ENCODE data around the gene NPHS2.

The NPHS2 gene

GRCh38 chr1:179575497-179576314, at the start of gene NPHS2:
Gene NPHS2 (minus strand): TSS chr1:179575948. CDS start chr1:179575864, 84 bp downstream.
- Histone ChIP-seq H3K9ac (ENCODE audit: low read depth, low read length, poor library complexity, severe bottlenecking) (no peak within 1 kb of the TSS), H4K20me1 (ENCODE audit: insufficient read depth, low read length, poor library complexity, severe bottlenecking) (no peaks in the 10 kb centered on the region), H3K27me3 (ENCODE audit: insufficient read depth, low read length, poor library complexity, severe bottlenecking) (no peaks in the 10 kb centered on the region), H2AFZ (ENCODE audit: low read length) (no peak within 1 kb of the TSS), H3K79me2 (ENCODE audit: insufficient read depth, low read length) (no peaks in the 10 kb centered on the region), H3K4me3 (ENCODE audit: low read length, poor library complexity, severe bottlenecking) (no peak within 1 kb of the TSS), H3K4me1 (ENCODE audit: insufficient read depth, low read length, poor library complexity, severe bottlenecking) (no peaks in the 10 kb centered on the region), H3K9me3 (ENCODE audit: insufficient read depth, low read depth, low read length) (no peaks in the 10 kb centered on the region), H3K4me2 (ENCODE audit: low read depth, low read length, poor library complexity, severe bottlenecking) (no peak within 1 kb of the TSS), H3K9me2 (replicated peaks; ENCODE audit: low read depth, low read length) (no peaks in the 10 kb centered on the region; the same call in 1 of the 2 replicates), H3F3A (ENCODE audit: low read depth) (no peaks in the 10 kb centered on the region), H3K36me3 (ENCODE audit: insufficient read depth, low read length) (no peaks in the 10 kb centered on the region)
- no peak for TF ChIP-seq CTCF (conservative IDR thresholded peaks at IDR 0.05; ENCODE audit: low read length)

GRCh38 chr1:179612361-179612760, 36.6 kb upstream of the NPHS2 start:
- H4K20me1 ChIP-seq (ENCODE audit: insufficient read depth, low read length, poor library complexity, severe bottlenecking), result no peaks in the 10 kb centered on the region
- no peaks in the 10 kb centered on the region for H3K36me3 ChIP-seq (ENCODE audit: insufficient read depth, low read length)
- H3K79me2 ChIP-seq (ENCODE audit: insufficient read depth, low read length), result no peaks in the 10 kb centered on the region
- H3K9ac ChIP-seq (ENCODE audit: low read depth, low read length, poor library complexity, severe bottlenecking), result no peak overlapping the region
- TF ChIP-seq CTCF (conservative IDR thresholded peaks at IDR 0.05; ENCODE audit: low read length) (no peak), EZH2phosphoT487 (IDR thresholded peaks at IDR 0.05; ENCODE audit: borderline replicate concordance) (no peak)
- H3K9me2 ChIP-seq (replicated peaks; ENCODE audit: low read depth, low read length), result no peaks in the 10 kb centered on the region
- H3F3A ChIP-seq (ENCODE audit: low read depth), result no peaks in the 10 kb centered on the region
- no peaks in the 10 kb centered on the region for H3K9me3 ChIP-seq (ENCODE audit: insufficient read depth, low read depth, low read length)
- H3K27me3 ChIP-seq (ENCODE audit: insufficient read depth, low read length, poor library complexity, severe bottlenecking), result no peaks in the 10 kb centered on the region
- no peak overlapping the region for H2AFZ ChIP-seq (ENCODE audit: low read length)
- H3K4me3 ChIP-seq (ENCODE audit: low read length, poor library complexity, severe bottlenecking), result no peak overlapping the region
- H3K4me1 ChIP-seq (ENCODE audit: insufficient read depth, low read length, poor library complexity, severe bottlenecking), result no peaks in the 10 kb centered on the region
- H3K4me2 ChIP-seq (ENCODE audit: low read depth, low read length, poor library complexity, severe bottlenecking), result no peak overlapping the region

- no peaks in the 10 kb centered on the region for H3K36me3 ChIP-seq (ENCODE audit: insufficient read depth, low read length)
- H3K79me2 ChIP-seq (ENCODE audit: insufficient read depth, low read length), result no peaks in the 10 kb centered on the region
- no peaks in the 10 kb centered on the region for H3F3A ChIP-seq (ENCODE audit: low read depth)
- no peaks in the 10 kb centered on the region for H3K4me1 ChIP-seq (ENCODE audit: insufficient read depth, low read length, poor library complexity, severe bottlenecking)
- no peak overlapping the region for H3K4me3 ChIP-seq (ENCODE audit: low read length, poor library complexity, severe bottlenecking)
- H3K4me2 ChIP-seq (ENCODE audit: low read depth, low read length, poor library complexity, severe bottlenecking), result no peak overlapping the region
- no peak overlapping the region for H2AFZ ChIP-seq (ENCODE audit: low read length)
- H3K27me3 ChIP-seq (ENCODE audit: insufficient read depth, low read length, poor library complexity, severe bottlenecking), result no peaks in the 10 kb centered on the region
- no peaks in the 10 kb centered on the region for H4K20me1 ChIP-seq (ENCODE audit: insufficient read depth, low read length, poor library complexity, severe bottlenecking)
- no peaks in the 10 kb centered on the region for H3K9me3 ChIP-seq (ENCODE audit: insufficient read depth, low read depth, low read length)
- H3K9ac ChIP-seq (ENCODE audit: low read depth, low read length, poor library complexity, severe bottlenecking), result no peak overlapping the region
- TF ChIP-seq EZH2phosphoT487 (IDR thresholded peaks at IDR 0.05; ENCODE audit: borderline replicate concordance) (no peak), CTCF (conservative IDR thresholded peaks at IDR 0.05; ENCODE audit: low read length) (no peak)
- H3K9me2 ChIP-seq (replicated peaks; ENCODE audit: low read depth, low read length), result no peaks in the 10 kb centered on the region
These were observed 25.3 kb upstream of the NPHS2 start for GRCh38 chr1:179601093-179601492.

All from Loucy (cell line).